ENCODE data around the gene ZBTB42.

- TF ChIP-seq, protein P1, sequence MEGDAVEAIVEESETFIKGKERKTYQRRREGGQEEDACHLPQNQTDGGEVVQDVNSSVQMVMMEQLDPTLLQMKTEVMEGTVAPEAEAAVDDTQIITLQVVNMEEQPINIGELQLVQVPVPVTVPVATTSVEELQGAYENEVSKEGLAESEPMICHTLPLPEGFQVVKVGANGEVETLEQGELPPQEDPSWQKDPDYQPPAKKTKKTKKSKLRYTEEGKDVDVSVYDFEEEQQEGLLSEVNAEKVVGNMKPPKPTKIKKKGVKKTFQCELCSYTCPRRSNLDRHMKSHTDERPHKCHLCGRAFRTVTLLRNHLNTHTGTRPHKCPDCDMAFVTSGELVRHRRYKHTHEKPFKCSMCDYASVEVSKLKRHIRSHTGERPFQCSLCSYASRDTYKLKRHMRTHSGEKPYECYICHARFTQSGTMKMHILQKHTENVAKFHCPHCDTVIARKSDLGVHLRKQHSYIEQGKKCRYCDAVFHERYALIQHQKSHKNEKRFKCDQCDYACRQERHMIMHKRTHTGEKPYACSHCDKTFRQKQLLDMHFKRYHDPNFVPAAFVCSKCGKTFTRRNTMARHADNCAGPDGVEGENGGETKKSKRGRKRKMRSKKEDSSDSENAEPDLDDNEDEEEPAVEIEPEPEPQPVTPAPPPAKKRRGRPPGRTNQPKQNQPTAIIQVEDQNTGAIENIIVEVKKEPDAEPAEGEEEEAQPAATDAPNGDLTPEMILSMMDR (IDR thresholded peaks at IDR 0.05 in 4 of 5, conservative IDR thresholded peaks at IDR 0.05 in 1 of 5) = no peak
- TF ChIP-seq POLR2A (IDR thresholded peaks at IDR 0.05) = no peak
Measured at GRCh38 chr14:104772707-104773504, 28.0 kb upstream of the ZBTB42 start.
